NOMO-1 treated with DMSO at 0.1 percent for 48 hours (cell line): ENCODE measurements around the gene GSX2.

Experiments
- DNase-seq: peaks from one replicate; lab custom pipeline; 2025; ENCODE audit not compliant: unreplicated experiment; lab: John Stamatoyannopoulos, UW

GSX2 gene

GRCh38 chr4:54076673-54077072 is 23.3 kb upstream of the GSX2 start:
- DNase-seq = no peak

GRCh38 chr4:54077812-54078211 is 22.2 kb upstream of the GSX2 start:
- DNase-seq = no peak

- no peak for DNase-seq
Measured at GRCh38 chr4:54082168-54082567, 17.8 kb upstream of the GSX2 start.

GRCh38 chr4:54085284-54085683 is 14.7 kb upstream of the GSX2 start:
- peak; percentile 12 for DNase-seq

GRCh38 chr4:54089875-54090274 is 10.1 kb upstream of the GSX2 start:
- no peak for DNase-seq

- DNase-seq = no peak
Measured at GRCh38 chr4:54090404-54090803, 9.6 kb upstream of the GSX2 start.

GRCh38 chr4:54090804-54091623 is 8.9 kb upstream of the GSX2 start:
- no peak for DNase-seq

- DNase-seq = peak; percentile 34
Measured at GRCh38 chr4:54091637-54092404, 8.1 kb upstream of the GSX2 start.

GRCh38 chr4:54092405-54093323 is 7.3 kb upstream of the GSX2 start:
- DNase-seq = peak; percentile 11

GRCh38 chr4:54093324-54094240 is 6.4 kb upstream of the GSX2 start:
- no peak for DNase-seq

- no peak for DNase-seq
Measured at GRCh38 chr4:54094451-54094850, 5.5 kb upstream of the GSX2 start.

- no peak for DNase-seq
Measured at GRCh38 chr4:54095110-54095825, 4.7 kb upstream of the GSX2 start.

- no peak for DNase-seq
Measured at GRCh38 chr4:54096295-54096962, 3.5 kb upstream of the GSX2 start.

GRCh38 chr4:54097152-54097551 is 2.8 kb upstream of the GSX2 start:
- DNase-seq = no peak

- no peak for DNase-seq
Measured at GRCh38 chr4:54098375-54098774, 1.6 kb upstream of the GSX2 start.

- DNase-seq = no peak
Measured at GRCh38 chr4:54099287-54099747, 646 bp upstream of the GSX2 start.

GRCh38 chr4:54100595-54101189 is 729 bp downstream of the GSX2 start:
- DNase-seq = no peak

GRCh38 chr4:54101190-54102041 is 1.5 kb downstream of the GSX2 start:
- no peak for DNase-seq
